Neural progenitor cell (in vitro differentiated cells): ENCODE results near the gene ZSCAN10.

Source experiments
- CTCF ChIP-seq: fragments of 200-600 bp; sonication (generic); IDR thresholded peaks from 2 replicates; pipeline ENCODE4 v1.5.1; 2017; ENCODE audit warnings: antibody characterized with exemption, mild to moderate bottlenecking
- EZH2 ChIP-seq: fragments of 200-600 bp; sonication (generic); IDR thresholded peaks from 2 replicates; pipeline ENCODE4 v1.6.1; 2017; ENCODE audit warnings: antibody characterized with exemption, mild to moderate bottlenecking, moderate library complexity

- no peak for TF ChIP-seq CTCF
- TF ChIP-seq EZH2 = no peak
These were observed 22.9 kb upstream of the ZSCAN10 start for GRCh38 chr16:3121851-3122467.
